Keratinocyte (primary cell): ENCODE data around the gene FGF18. TPM values are rescaled to one million over a fixed set of nuclear protein-coding genes. Genes with fewer than 3 reads are reported as not detected.

Experiments used
- DNase-seq: peaks from one replicate; pipeline ENCODE4 v3.0.0-alpha.2; 2011; ENCODE audit warnings: low read depth, missing footprints, low spot score
- FAIRE-seq: peaks from 2 replicates; lab custom pipeline; 2011; peaks lifted over from hg19 to GRCh38; lab: Jason Lieb, UNC
- H2AFZ ChIP-seq: 2 replicates; pipeline ENCODE4 v1.6.0; 2012; ENCODE audit warnings: low read length, control low read depth, inconsistent platforms; ENCODE audit not compliant: control insufficient read depth
- H3K27ac ChIP-seq: 2 replicates; pipeline ENCODE4 v1.5.1; 2011; ENCODE audit warnings: low read length; ENCODE audit not compliant: control insufficient read depth, insufficient read depth
- H3K27me3 ChIP-seq: 3 replicates; pipeline ENCODE4 v1.6.0; 2011; ENCODE audit warnings: low read length; ENCODE audit not compliant: control insufficient read depth, insufficient read depth; ENCODE audit errors: extremely low read depth
- H3K36me3 ChIP-seq, 2 experiments: 2 replicates in 1 of 2; 3 replicates in 1 of 2; pipeline ENCODE4 v1.5.1; 2011; ENCODE audit warnings: low read length in 2 of 2, mild to moderate bottlenecking in 1 of 2; ENCODE audit not compliant: control insufficient read depth in 2 of 2, insufficient read depth in 2 of 2; ENCODE audit errors: extremely low read depth in 1 of 2
- H3K4me1 ChIP-seq: 3 replicates; pipeline ENCODE4 v1.5.1; 2011; ENCODE audit warnings: low read length; ENCODE audit not compliant: control insufficient read depth, insufficient read depth; ENCODE audit errors: extremely low read depth
- H3K4me2 ChIP-seq: 3 replicates; pipeline ENCODE4 v1.6.0; 2011; ENCODE audit warnings: low read depth, low read length; ENCODE audit not compliant: control insufficient read depth, insufficient read depth; ENCODE audit errors: extremely low read depth
- H3K4me3 ChIP-seq, 3 experiments: fragments of 200-600 bp in 1 of 3; sonication (generic) in 1 of 3; 2 replicates in 2 of 3; 3 replicates in 1 of 3; pipeline ENCODE4 v1.5.1; 2011 to 2016; ENCODE audit warnings: low read length in 3 of 3, mild to moderate bottlenecking in 3 of 3, control low read depth in 2 of 3, inconsistent platforms in 1 of 3, low read depth in 1 of 3, mixed read lengths in 1 of 3, mixed run types in 1 of 3, moderate library complexity in 1 of 3; ENCODE audit not compliant: control insufficient read depth in 2 of 3, insufficient read depth in 2 of 3; ENCODE audit errors: extremely low read depth in 1 of 3
- H3K79me2 ChIP-seq: 2 replicates; pipeline ENCODE4 v1.6.0; 2012; ENCODE audit warnings: low read length; ENCODE audit not compliant: control insufficient read depth, insufficient read depth
- H3K9ac ChIP-seq: 3 replicates; pipeline ENCODE4 v1.6.0; 2011; ENCODE audit warnings: low read length; ENCODE audit not compliant: control insufficient read depth, insufficient read depth; ENCODE audit errors: extremely low read depth
- H3K9me1 ChIP-seq: 3 replicates; pipeline ENCODE4 v1.6.0; 2011; ENCODE audit warnings: low read length; ENCODE audit not compliant: control insufficient read depth, insufficient read depth; ENCODE audit errors: extremely low read depth
- H3K9me3 ChIP-seq: 2 replicates; pipeline ENCODE4 v1.5.1; 2012; ENCODE audit warnings: low read depth, low read length; ENCODE audit not compliant: control insufficient read depth
- H4K20me1 ChIP-seq: 3 replicates; pipeline ENCODE4 v1.6.0; 2011; ENCODE audit warnings: low read length; ENCODE audit not compliant: control insufficient read depth, insufficient read depth; ENCODE audit errors: extremely low read depth
- EZH2 ChIP-seq: IDR thresholded peaks from one replicate; pipeline ENCODE4 v1.6.1; 2012; ENCODE audit warnings: inconsistent platforms, mild to moderate bottlenecking, low read length, moderate library complexity
- dilution Hi-C: fragments of 300-500 bp; cut with MboI; formaldehyde crosslinking; loops from one replicate; pipeline ENCODE4 v1.7.0; 2020; ENCODE audit warnings: low sequenced_read_pairs; ENCODE audit not compliant: extremely low pct_ligation_motif_present
- polyA plus RNA-seq, 5 experiments: library from polyadenylated mRNA; depleted of rRNA in 3 of 5; stranded (reverse) in 3 of 5; stranded (forward) in 1 of 5; unstranded in 1 of 5; fragments of >200 nt; gene quantifications; 1 replicate in 1 of 5; 2 replicates in 3 of 5; 3 replicates in 1 of 5; pipeline versions ENCODE4 v1.2.1 to v1.2.3, GENCODE V29; 2011 to 2012; ENCODE audit warnings: missing spikeins in 2 of 5, low read depth in 1 of 5, low replicate concordance in 1 of 5
- TF ChIP-seq, protein P1 (sequence below), 3 experiments: IDR thresholded peaks in 1 of 3; conservative IDR thresholded peaks in 1 of 3; optimal IDR thresholded peaks in 1 of 3; 2 replicates in 2 of 3; 3 replicates in 1 of 3; pipeline versions ENCODE3 to v1.5.1; 2011; ENCODE audit warnings: low read length in 3 of 3, mild to moderate bottlenecking in 3 of 3, moderate library complexity in 2 of 3, control low read depth in 1 of 3, inconsistent platforms in 1 of 3; ENCODE audit not compliant: insufficient read depth in 2 of 3; ENCODE audit errors: extremely low read depth in 1 of 3

Gene FGF18
- polyA plus RNA-seq, 1 donor (not counting 4 experiments of a cell fraction or from before 2014, with no cell fraction given), result 0.05 TPM

GRCh38 chr5:171418316-171418981 lies 998 bp upstream of the FGF18 start:
- no peak for FAIRE-seq

DNA sequence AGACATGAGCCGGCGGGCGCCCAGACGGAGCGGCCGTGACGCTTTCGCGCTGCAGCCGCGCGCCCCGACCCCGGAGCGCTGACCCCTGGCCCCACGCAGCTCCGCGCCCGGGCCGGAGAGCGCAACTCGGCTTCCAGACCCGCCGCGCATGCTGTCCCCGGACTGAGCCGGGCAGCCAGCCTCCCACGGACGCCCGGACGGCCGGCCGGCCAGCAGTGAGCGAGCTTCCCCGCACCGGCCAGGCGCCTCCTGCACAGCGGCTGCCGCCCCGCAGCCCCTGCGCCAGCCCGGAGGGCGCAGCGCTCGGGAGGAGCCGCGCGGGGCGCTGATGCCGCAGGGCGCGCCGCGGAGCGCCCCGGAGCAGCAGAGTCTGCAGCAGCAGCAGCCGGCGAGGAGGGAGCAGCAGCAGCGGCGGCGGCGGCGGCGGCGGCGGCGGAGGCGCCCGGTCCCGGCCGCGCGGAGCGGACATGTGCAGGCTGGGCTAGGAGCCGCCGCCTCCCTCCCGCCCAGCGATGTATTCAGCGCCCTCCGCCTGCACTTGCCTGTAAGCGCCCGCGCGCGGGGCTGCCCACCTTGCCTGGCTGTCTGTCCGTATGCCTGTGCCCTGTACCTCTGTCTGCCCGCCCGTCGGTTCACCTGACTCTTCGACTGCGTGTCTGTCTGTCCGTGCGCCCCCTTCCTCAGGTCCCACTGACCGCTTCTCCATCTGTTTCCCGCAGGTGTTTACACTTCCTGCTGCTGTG lies 412 bp downstream of the FGF18 start:
- dilution Hi-C loops, result loop anchor here (5.0 kb wide), 1 partner anchor 67 kb away; no protein-coding TSS in a partner anchor
- FAIRE-seq (no peak), DNase-seq (no peak)
- H2AFZ ChIP-seq, result no peak overlapping the region
- H3K4me1 ChIP-seq, result peaks cover 6% of the 10 kb centered on the region
- no peaks in the 10 kb centered on the region for H3K9me1 ChIP-seq
- H3K4me2 ChIP-seq, result peak overlapping the region; percentile 69
- no peaks in the 10 kb centered on the region for H3K79me2 ChIP-seq
- no peak overlapping the region for H3K27ac ChIP-seq
- H3K36me3 ChIP-seq, result no peaks in the 10 kb centered on the region
- H3K9ac ChIP-seq, result no peak overlapping the region
- TF ChIP-seq, protein P1, sequence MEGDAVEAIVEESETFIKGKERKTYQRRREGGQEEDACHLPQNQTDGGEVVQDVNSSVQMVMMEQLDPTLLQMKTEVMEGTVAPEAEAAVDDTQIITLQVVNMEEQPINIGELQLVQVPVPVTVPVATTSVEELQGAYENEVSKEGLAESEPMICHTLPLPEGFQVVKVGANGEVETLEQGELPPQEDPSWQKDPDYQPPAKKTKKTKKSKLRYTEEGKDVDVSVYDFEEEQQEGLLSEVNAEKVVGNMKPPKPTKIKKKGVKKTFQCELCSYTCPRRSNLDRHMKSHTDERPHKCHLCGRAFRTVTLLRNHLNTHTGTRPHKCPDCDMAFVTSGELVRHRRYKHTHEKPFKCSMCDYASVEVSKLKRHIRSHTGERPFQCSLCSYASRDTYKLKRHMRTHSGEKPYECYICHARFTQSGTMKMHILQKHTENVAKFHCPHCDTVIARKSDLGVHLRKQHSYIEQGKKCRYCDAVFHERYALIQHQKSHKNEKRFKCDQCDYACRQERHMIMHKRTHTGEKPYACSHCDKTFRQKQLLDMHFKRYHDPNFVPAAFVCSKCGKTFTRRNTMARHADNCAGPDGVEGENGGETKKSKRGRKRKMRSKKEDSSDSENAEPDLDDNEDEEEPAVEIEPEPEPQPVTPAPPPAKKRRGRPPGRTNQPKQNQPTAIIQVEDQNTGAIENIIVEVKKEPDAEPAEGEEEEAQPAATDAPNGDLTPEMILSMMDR (optimal IDR thresholded peaks at IDR 0.05 in 1 of 3, IDR thresholded peaks at IDR 0.05 in 1 of 3, conservative IDR thresholded peaks at IDR 0.05 in 1 of 3; ENCODE audit: extremely low read depth in 1 of 3, insufficient read depth in 2 of 3, low read length in 3 of 3), result no peak
- TF ChIP-seq EZH2, result peak; percentile 23
- peaks cover 13% of the 10 kb centered on the region for H4K20me1 ChIP-seq
- peaks cover 27% of the 10 kb centered on the region for H3K27me3 ChIP-seq
- H3K4me3 ChIP-seq, result no peak overlapping the region
- H3K9me3 ChIP-seq, result no peaks in the 10 kb centered on the region

More at GRCh38 chr5:171418316-171418981, 998 bp upstream of the FGF18 start:
- peaks cover 6% of the 10 kb centered on the region for H3K4me1 ChIP-seq
- no peak for DNase-seq
- no peaks in the 10 kb centered on the region for H3K9me3 ChIP-seq
- H3K4me2 ChIP-seq, result peak overlapping the region; percentile 69
- dilution Hi-C loops, result loop anchor here (5.0 kb wide), 1 partner anchor 69 kb away; no protein-coding TSS in a partner anchor
- peaks cover under 1 to 1% of the 10 kb centered on the region in 2 experiments for H3K36me3 ChIP-seq
- peaks cover 13% of the 10 kb centered on the region for H4K20me1 ChIP-seq
- no peaks in the 10 kb centered on the region for H3K9me1 ChIP-seq
- no peaks in the 10 kb centered on the region for H3K79me2 ChIP-seq
- H3K27ac ChIP-seq, result no peak overlapping the region
- no peak overlapping the region for H3K4me3 ChIP-seq
- H2AFZ ChIP-seq, result no peak overlapping the region
- TF ChIP-seq EZH2, result no peak
- TF ChIP-seq, protein P1 (optimal IDR thresholded peaks at IDR 0.05 in 1 of 3, IDR thresholded peaks at IDR 0.05 in 1 of 3, conservative IDR thresholded peaks at IDR 0.05 in 1 of 3; ENCODE audit: extremely low read depth in 1 of 3, insufficient read depth in 2 of 3, low read length in 3 of 3), result peak; percentile 80 to 94 (median 91)
- H3K9ac ChIP-seq, result no peak overlapping the region
- peaks cover 27% of the 10 kb centered on the region for H3K27me3 ChIP-seq
